Smooth muscle cell (in vitro differentiated cells): ENCODE data around the gene NME5. TPM values are rescaled to one million over a fixed set of nuclear protein-coding genes. Genes with fewer than 3 reads are reported as not detected.

ENCODE experiments used
- DNase-seq: peaks from one replicate; lab custom pipeline; 2025; ENCODE audit not compliant: unreplicated experiment; lab: John Stamatoyannopoulos, UW
- H2AFZ ChIP-seq: fragments of 200-600 bp; sonication (generic); 2 replicates; pipeline ENCODE4 v1.6.0; 2016; ENCODE audit warnings: antibody characterized with exemption, low read depth, mild to moderate bottlenecking
- H3F3A ChIP-seq: fragments of 200-600 bp; sonication (generic); 2 replicates; pipeline ENCODE4 v1.6.0; 2017; ENCODE audit warnings: antibody characterized with exemption, low read depth
- H3K27ac ChIP-seq: fragments of 200-600 bp; sonication (generic); 2 replicates; pipeline ENCODE4 v1.5.1; 2016; ENCODE audit warnings: low read depth, mild to moderate bottlenecking
- H3K27me3 ChIP-seq: fragments of 200-600 bp; sonication (generic); 2 replicates; pipeline ENCODE4 v1.6.1; 2016; ENCODE audit warnings: low read depth, mild to moderate bottlenecking
- H3K36me3 ChIP-seq: fragments of 200-600 bp; sonication (generic); 2 replicates; pipeline ENCODE4 v1.5.1; 2016; ENCODE audit warnings: low read depth
- H3K4me1 ChIP-seq: fragments of 200-600 bp; sonication (generic); 2 replicates; pipeline ENCODE4 v1.5.1; 2016; ENCODE audit warnings: low read depth
- H3K4me2 ChIP-seq: fragments of 200-600 bp; sonication (generic); 2 replicates; pipeline ENCODE4 v1.6.0; 2016; ENCODE audit warnings: mild to moderate bottlenecking
- H3K4me3 ChIP-seq: fragments of 200-600 bp; sonication (generic); 2 replicates; pipeline ENCODE4 v1.5.1; 2016; ENCODE audit warnings: mild to moderate bottlenecking
- H3K79me2 ChIP-seq: fragments of 200-600 bp; sonication (generic); 2 replicates; pipeline ENCODE4 v1.6.0; 2016; ENCODE audit warnings: low read depth, mild to moderate bottlenecking
- H3K9ac ChIP-seq: fragments of 200-600 bp; sonication (generic); 2 replicates; pipeline ENCODE4 v1.6.0; 2016; ENCODE audit warnings: low read depth
- H3K9me3 ChIP-seq: fragments of 200-600 bp; sonication (generic); replicated peaks from 2 replicates; pipeline ENCODE4 v1.5.1; 2016; ENCODE audit warnings: low read depth
- H4K20me1 ChIP-seq: fragments of 200-600 bp; sonication (generic); 2 replicates; pipeline ENCODE4 v1.6.0; 2016; ENCODE audit warnings: low read depth
- CTCF ChIP-seq: fragments of 200-600 bp; sonication (generic); IDR thresholded peaks from 2 replicates; pipeline ENCODE4 v1.5.1; 2017; ENCODE audit warnings: borderline replicate concordance, mild to moderate bottlenecking, antibody characterized with exemption; ENCODE audit not compliant: insufficient read depth, poor library complexity, severe bottlenecking
- WGBS: methylation state at CpG from one replicate; pipeline ENCODE4 v1.1.7; 2016; ENCODE audit warnings: low lambda C conversion rate; 5-methylcytosine and 5-hydroxymethylcytosine counted together
- polyA plus RNA-seq: library from polyadenylated mRNA; unstranded; fragments of >200 nt; fragmentation: Nextera tagmentation; extraction: Ambion mirVana; gene quantifications from 2 replicates; pipeline ENCODE4 v1.2.1, GENCODE V29; 2016
- total RNA-seq: library from RNA; depleted of rRNA; stranded (reverse); fragments of >200 nt; gene quantifications from 2 replicates; pipeline ENCODE4 v1.2.3, GENCODE V29; 2014

The NME5 gene
- total and polyA plus RNA-seq, 2 experiments from 2014 or later: 1.2 to 2.7 TPM

- no peak for DNase-seq
- no peaks in the 10 kb centered on the region for H3K9me3 ChIP-seq
- H2AFZ ChIP-seq: no peak overlapping the region
- H4K20me1 ChIP-seq: no peaks in the 10 kb centered on the region
- no peak overlapping the region for H3K4me3 ChIP-seq
- H3K27ac ChIP-seq: no peak overlapping the region
- H3K79me2 ChIP-seq: no peaks in the 10 kb centered on the region
- H3K36me3 ChIP-seq: no peaks in the 10 kb centered on the region
- H3K9ac ChIP-seq: no peak overlapping the region
- peaks cover 3% of the 10 kb centered on the region for H3K4me1 ChIP-seq
- H3K27me3 ChIP-seq: no peaks in the 10 kb centered on the region
- H3K4me2 ChIP-seq: no peak overlapping the region
- no peak for TF ChIP-seq CTCF
- 74% methylated on average over 1 of the region's 1 CpG for WGBS
- no peaks in the 10 kb centered on the region for H3F3A ChIP-seq
Observed at GRCh38 chr5:138141734-138142133, 2.5 kb upstream of the NME5 start.

GRCh38 chr5:138140268-138140667 is 1.0 kb upstream of the NME5 start:
- 70% methylated on average over 4 of the region's 4 CpGs for WGBS
- Histone ChIP-seq H3K4me3 (no peak overlapping the region), H3K79me2 (no peaks in the 10 kb centered on the region), H3K27me3 (no peaks in the 10 kb centered on the region), H3K36me3 (no peaks in the 10 kb centered on the region), H3K27ac (no peak overlapping the region), H3K9me3 (no peaks in the 10 kb centered on the region), H3K4me1 (peaks cover 3% of the 10 kb centered on the region), H2AFZ (no peak overlapping the region), H3K4me2 (no peak overlapping the region), H3F3A (no peaks in the 10 kb centered on the region), H3K9ac (no peak overlapping the region), H4K20me1 (no peaks in the 10 kb centered on the region)
- TF ChIP-seq CTCF: no peak
- no peak for DNase-seq

- H3K79me2 ChIP-seq: no peaks in the 10 kb centered on the region
- no peaks in the 10 kb centered on the region for H4K20me1 ChIP-seq
- no peak for DNase-seq
- no peaks in the 10 kb centered on the region for H3K36me3 ChIP-seq
- H3K27ac ChIP-seq: no peak overlapping the region
- H3K27me3 ChIP-seq: no peaks in the 10 kb centered on the region
- WGBS: 70% methylated on average over 3 of the region's 3 CpGs
- peak overlapping the region; percentile 62 for H3K4me3 ChIP-seq
- H3F3A ChIP-seq: no peaks in the 10 kb centered on the region
- H2AFZ ChIP-seq: peak overlapping the region; percentile 70
- no peaks in the 10 kb centered on the region for H3K9me3 ChIP-seq
- TF ChIP-seq CTCF: no peak
- peak overlapping the region; percentile 83 for H3K4me2 ChIP-seq
- peaks cover 3% of the 10 kb centered on the region for H3K4me1 ChIP-seq
- no peak overlapping the region for H3K9ac ChIP-seq
Observed at GRCh38 chr5:138139781-138140090, 508 bp upstream of the NME5 start.

GRCh38 chr5:138132543-138132942 is 6.7 kb downstream of the NME5 start:
- Histone ChIP-seq H2AFZ (peak overlapping the region; percentile 52), H3F3A (no peaks in the 10 kb centered on the region), H3K9ac (no peak overlapping the region), H3K4me3 (peak overlapping the region; percentile 55), H4K20me1 (no peaks in the 10 kb centered on the region), H3K9me3 (no peaks in the 10 kb centered on the region), H3K4me1 (no peaks in the 10 kb centered on the region), H3K79me2 (no peaks in the 10 kb centered on the region), H3K36me3 (no peaks in the 10 kb centered on the region), H3K4me2 (peak overlapping the region; percentile 83), H3K27me3 (no peaks in the 10 kb centered on the region), H3K27ac (no peak overlapping the region)
- no peak for DNase-seq
- TF ChIP-seq CTCF: no peak
- 82% methylated on average over 7 of the region's 7 CpGs for WGBS
